HCT116 (cell line): ENCODE results near the gene RMND5A. TPM values are rescaled to one million over a fixed set of nuclear protein-coding genes. Genes with fewer than 3 reads are reported as not detected.

ENCODE experiments used
- ATAC-seq: fragments of 200-7000 bp; cut with Tn5 transposase; 2 replicates; pipeline ENCODE4 v1.9.1; 2020; ENCODE audit warnings: mild to moderate bottlenecking, moderate library complexity
- BruUV-seq: library from RNA; stranded (reverse); fragments of 400-500 nt; replicated peaks from 2 replicates; lab custom pipeline; 2021; lab: Mats Ljungman, UMichigan
- CTCF ChIA-PET: fragments of 300-600 bp; sonication (Branson Sonifier 250); formaldehyde crosslinking; loops from one replicate; lab custom pipeline; 2021; ENCODE audit warnings: antibody characterized with exemption; lab: Charles Lee
- POLR2A ChIA-PET: fragments of 300-600, 350-600 bp; sonication (Branson Sonifier 250); formaldehyde crosslinking; loops from one replicate; lab custom pipeline; 2021; ENCODE audit warnings: antibody characterized with exemption; lab: Charles Lee
- RAD21 ChIA-PET, 2 experiments: fragments of 300-600 bp; sonication (Branson Sonifier 250); formaldehyde crosslinking; loops; one replicate each; lab custom pipeline; 2023; ENCODE audit warnings: low total read pairs in 2 of 2; ENCODE audit not compliant: uncharacterized antibody in 2 of 2, unreplicated experiment in 2 of 2, low non-redundant PET in 1 of 2; lab: Charles Lee
- DNase-seq: peaks from one replicate; pipeline ENCODE4 v3.0.0-alpha.2; 2010; ENCODE audit warnings: low read depth, low spot score
- H2AFZ ChIP-seq: fragments of 200-600 bp; shearing (Covaris generic), sonication (generic); 2 replicates; pipeline ENCODE4 v1.6.1; 2017; ENCODE audit warnings: low read depth, mixed run types, mixed read lengths, antibody characterized with exemption, low read length; ENCODE audit not compliant: poor library complexity, severe bottlenecking
- H3K27ac ChIP-seq: 2 replicates; pipeline ENCODE4 v1.5.1; 2012; ENCODE audit warnings: low read depth, low read length
- H3K27me3 ChIP-seq: fragments of 200-600 bp; sonication (generic); 2 replicates; pipeline ENCODE4 v1.6.1; 2016; ENCODE audit warnings: mixed run types, low read length, mixed read lengths; ENCODE audit not compliant: insufficient read depth
- H3K36me3 ChIP-seq, 2 experiments: fragments of 200-500 bp in 1 of 2; fragments of 200-600 bp in 1 of 2; sonication (Bioruptor generic) in 1 of 2; sonication (generic) in 1 of 2; 2 replicates each; pipeline versions ENCODE4 v1.5.1 to v1.6.1; 2014 to 2016; ENCODE audit warnings: low read length in 2 of 2, inconsistent platforms in 1 of 2, mixed read lengths in 1 of 2, mixed run types in 1 of 2; ENCODE audit not compliant: insufficient read depth in 2 of 2, control insufficient read depth in 1 of 2
- H3K4me1 ChIP-seq, 2 experiments: fragments of 200-600 bp in 1 of 2; sonication (generic) in 1 of 2; 2 replicates each; pipeline versions ENCODE4 v1.5.1 to v1.6.1; 2012 to 2017; ENCODE audit warnings: low read length in 2 of 2, inconsistent platforms in 1 of 2, mild to moderate bottlenecking in 1 of 2, mixed read lengths in 1 of 2, mixed run types in 1 of 2, moderate library complexity in 1 of 2; ENCODE audit not compliant: insufficient read depth in 2 of 2, control insufficient read depth in 1 of 2
- H3K4me2 ChIP-seq: fragments of 200-600 bp; sonication (generic); 2 replicates; pipeline ENCODE4 v1.6.1; 2017; ENCODE audit warnings: mixed run types, low read length, mixed read lengths
- H3K4me3 ChIP-seq, 2 experiments: fragments of 200-600 bp in 1 of 2; sonication (generic) in 1 of 2; replicated peaks in 1 of 2; 2 replicates each; pipeline ENCODE4 v1.5.1; 2011 to 2016; ENCODE audit warnings: low read length in 2 of 2, control low read depth in 1 of 2, low read depth in 1 of 2, mild to moderate bottlenecking in 1 of 2, mixed read lengths in 1 of 2, mixed run types in 1 of 2
- H3K79me2 ChIP-seq: fragments of 200-600 bp; sonication (generic); 2 replicates; pipeline ENCODE4 v1.6.1; 2017; ENCODE audit warnings: mild to moderate bottlenecking, mixed run types, low read length, moderate library complexity, mixed read lengths; ENCODE audit not compliant: insufficient read depth
- H3K9ac ChIP-seq: fragments of 200-600 bp; sonication (generic); 2 replicates; pipeline ENCODE4 v1.6.1; 2016; ENCODE audit warnings: low read length, mixed read lengths
- H3K9me2 ChIP-seq: fragments of 200-600 bp; sonication (generic), shearing (Covaris generic); 2 replicates; pipeline ENCODE4 v1.6.1; 2017; ENCODE audit warnings: mixed run types, mild to moderate bottlenecking, moderate library complexity; ENCODE audit not compliant: insufficient read depth
- H3K9me3 ChIP-seq, 2 experiments: fragments of 200-500 bp in 1 of 2; fragments of 200-600 bp in 1 of 2; sonication (Bioruptor generic) in 1 of 2; sonication (generic) in 1 of 2; 2 replicates each; pipeline ENCODE4 v1.6.1; 2014 to 2017; ENCODE audit warnings: low read length in 2 of 2, mixed read lengths in 2 of 2, inconsistent platforms in 1 of 2, low read depth in 1 of 2, mild to moderate bottlenecking in 1 of 2, mixed run types in 1 of 2, moderate library complexity in 1 of 2; ENCODE audit not compliant: control insufficient read depth in 1 of 2, insufficient read depth in 1 of 2
- H4K20me1 ChIP-seq: fragments of 200-600 bp; sonication (generic), shearing (Covaris generic); 2 replicates; pipeline ENCODE4 v1.6.1; 2017; ENCODE audit warnings: mixed run types, mild to moderate bottlenecking, moderate library complexity; ENCODE audit not compliant: insufficient read depth
- ATF3 ChIP-seq: IDR thresholded peaks from 2 replicates; pipeline ENCODE4 v1.6.1; 2012
- CBX3 ChIP-seq: IDR thresholded peaks from 2 replicates; pipeline ENCODE4 v1.6.1; 2012; ENCODE audit warnings: low read depth
- CEBPB ChIP-seq: IDR thresholded peaks from 2 replicates; pipeline ENCODE4 v1.6.1; 2012; ENCODE audit warnings: low read depth
- EGR1 ChIP-seq: IDR thresholded peaks from 2 replicates; pipeline ENCODE4 v1.6.1; 2012; ENCODE audit warnings: low read depth
- ELF1 ChIP-seq: IDR thresholded peaks from 2 replicates; pipeline ENCODE4 v1.6.1; 2012; ENCODE audit warnings: low read depth, borderline replicate concordance
- EZH2phosphoT487 ChIP-seq: fragments of 200-600 bp; IDR thresholded peaks from 2 replicates; pipeline ENCODE4 v1.6.1; 2018; ENCODE audit warnings: antibody characterized with exemption, borderline replicate concordance
- POLR2AphosphoS5 ChIP-seq: IDR thresholded peaks from 2 replicates; pipeline ENCODE4 v1.6.1; 2011; ENCODE audit warnings: mild to moderate bottlenecking, low read depth, low read length, moderate library complexity
- REST ChIP-seq: IDR thresholded peaks from 2 replicates; pipeline ENCODE4 v1.6.1; 2012; ENCODE audit warnings: low read depth
- SRF ChIP-seq: IDR thresholded peaks from 2 replicates; pipeline ENCODE4 v1.6.1; 2012; ENCODE audit warnings: low read depth
- TCF7L2 ChIP-seq: IDR thresholded peaks from 2 replicates; pipeline ENCODE4 v1.7.0; 2011; ENCODE audit warnings: borderline replicate concordance, inconsistent platforms; ENCODE audit not compliant: insufficient read depth, insufficient read length; ENCODE audit errors: extremely low read depth
- YY1 ChIP-seq: IDR thresholded peaks from 2 replicates; pipeline ENCODE4 v1.6.1; 2011; ENCODE audit warnings: low read length, low read depth, moderate library complexity, mild to moderate bottlenecking; ENCODE audit not compliant: insufficient replicate concordance; ENCODE audit errors: extremely low read depth
- ZFX ChIP-seq: fragments of 450-650 bp; IDR thresholded peaks from 2 replicates; pipeline ENCODE4 v1.6.1; 2017
- ZNF274 ChIP-seq: fragments of 200-500 bp; sonication (Bioruptor generic); IDR thresholded peaks from 2 replicates; pipeline ENCODE4 v1.6.1; 2014; ENCODE audit warnings: mild to moderate bottlenecking, low read depth, low read length, inconsistent platforms
- intact Hi-C: fragments of 100-400 bp; cut with micrococcal nuclease; formaldehyde crosslinking; loops from 2 replicates; pipeline ENCODE4 v1.10.0; 2022
- total RNA-seq: library from RNA; stranded (reverse); gene quantifications from one replicate; pipeline ENCODE4 v1.2.1, GENCODE V29; 2021; ENCODE audit not compliant: unreplicated experiment

Gene RMND5A
- total RNA-seq, 1 experiment from 2014 or later: 32.4 TPM

GRCh38 chr2:86818114-86818801 lies 98.2 kb downstream of the RMND5A start:
- H4K20me1 ChIP-seq: no peaks in the 10 kb centered on the region
- H3K4me1 ChIP-seq: no peaks in the 10 kb centered on the region
- intact Hi-C loops: no loop called here
- no peak overlapping the region for H2AFZ ChIP-seq
- H3K9ac ChIP-seq: no peak overlapping the region
- ChIA-PET RAD21 (no interaction called here), POLR2A (no interaction called here), CTCF (no interaction called here)
- no peaks in the 10 kb centered on the region for H3K36me3 ChIP-seq
- BruUV-seq: no TSS peak
- no peak overlapping the region for H3K4me3 ChIP-seq
- H3K79me2 ChIP-seq: no peaks in the 10 kb centered on the region
- H3K4me2 ChIP-seq: no peak overlapping the region
- H3K9me2 ChIP-seq: no peaks in the 10 kb centered on the region
- no peak for ATAC-seq
- no peak for TF ChIP-seq EZH2phosphoT487
- TF ChIP-seq CEBPB: no peak
- TF ChIP-seq TCF7L2: no peak
- no peak for TF ChIP-seq ELF1
- TF ChIP-seq POLR2AphosphoS5: no peak
- TF ChIP-seq ZFX: no peak
- TF ChIP-seq REST: no peak
- no peak for TF ChIP-seq ATF3
- no peak for TF ChIP-seq CBX3
- TF ChIP-seq EGR1: no peak
- no peak for TF ChIP-seq ZNF274
- TF ChIP-seq YY1: no peak
- no peak for TF ChIP-seq SRF
- no peak overlapping the region for H3K27ac ChIP-seq
- no peaks in the 10 kb centered on the region for H3K9me3 ChIP-seq
- H3K27me3 ChIP-seq: no peaks in the 10 kb centered on the region
- DNase-seq: no peak
